ENCODE data around the gene LMAN1L.

LMAN1L gene

DNA sequence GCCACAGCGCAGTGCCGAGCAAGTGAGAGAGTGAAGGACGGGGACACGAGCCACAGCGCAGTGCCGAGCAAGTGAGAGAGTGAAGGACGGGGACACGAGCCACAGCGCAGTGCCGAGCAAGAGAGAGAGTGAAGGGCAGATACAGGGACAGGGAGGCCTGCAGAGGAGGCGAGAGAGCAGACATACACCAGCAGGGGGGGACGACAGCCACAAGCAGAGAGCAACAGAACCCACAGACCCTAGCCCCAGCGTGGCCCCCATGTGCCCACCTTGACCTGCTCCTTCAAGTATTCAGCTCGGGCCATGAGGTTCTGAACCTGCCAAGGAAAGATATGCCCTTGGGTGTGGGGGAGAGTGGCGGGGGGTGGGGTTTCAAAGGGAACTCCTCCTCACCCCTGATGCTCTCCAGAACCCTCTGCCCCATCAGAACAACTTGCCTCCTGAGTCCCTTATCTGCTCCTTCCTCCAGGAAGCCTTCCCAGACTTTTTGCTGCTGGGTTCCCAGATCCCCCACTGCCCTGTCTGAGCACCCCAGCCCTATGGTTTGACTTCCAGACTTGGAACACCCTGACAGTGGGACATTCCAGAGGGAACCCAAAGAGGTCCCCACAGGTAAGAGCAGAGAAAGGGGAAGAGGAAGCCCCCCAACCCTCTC is 25.0 kb downstream of the LMAN1L start:
- DNase-seq (ENCODE audit: low read depth) = no peak

DNA sequence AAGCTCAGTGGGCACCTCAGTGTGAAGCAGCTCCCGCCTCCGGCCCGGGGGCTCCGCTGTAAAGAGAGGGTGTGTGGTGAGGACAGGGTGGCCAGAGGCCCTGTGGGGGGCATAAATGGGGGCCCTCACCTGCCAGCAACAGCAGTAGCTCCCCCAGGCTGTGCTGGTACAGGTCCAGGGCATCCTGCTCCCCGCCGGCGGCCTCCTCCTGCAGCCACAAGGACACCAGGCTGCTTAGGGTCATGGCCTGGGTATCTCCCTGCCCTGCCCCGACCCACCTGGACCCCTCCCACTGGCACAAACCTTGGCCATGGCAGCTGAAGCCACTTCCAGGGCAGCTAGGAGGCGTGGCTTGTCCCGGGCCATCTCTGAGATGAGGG is 25.5 kb downstream of the LMAN1L start:
- DNase-seq (ENCODE audit: low read depth) = no peak

DNA sequence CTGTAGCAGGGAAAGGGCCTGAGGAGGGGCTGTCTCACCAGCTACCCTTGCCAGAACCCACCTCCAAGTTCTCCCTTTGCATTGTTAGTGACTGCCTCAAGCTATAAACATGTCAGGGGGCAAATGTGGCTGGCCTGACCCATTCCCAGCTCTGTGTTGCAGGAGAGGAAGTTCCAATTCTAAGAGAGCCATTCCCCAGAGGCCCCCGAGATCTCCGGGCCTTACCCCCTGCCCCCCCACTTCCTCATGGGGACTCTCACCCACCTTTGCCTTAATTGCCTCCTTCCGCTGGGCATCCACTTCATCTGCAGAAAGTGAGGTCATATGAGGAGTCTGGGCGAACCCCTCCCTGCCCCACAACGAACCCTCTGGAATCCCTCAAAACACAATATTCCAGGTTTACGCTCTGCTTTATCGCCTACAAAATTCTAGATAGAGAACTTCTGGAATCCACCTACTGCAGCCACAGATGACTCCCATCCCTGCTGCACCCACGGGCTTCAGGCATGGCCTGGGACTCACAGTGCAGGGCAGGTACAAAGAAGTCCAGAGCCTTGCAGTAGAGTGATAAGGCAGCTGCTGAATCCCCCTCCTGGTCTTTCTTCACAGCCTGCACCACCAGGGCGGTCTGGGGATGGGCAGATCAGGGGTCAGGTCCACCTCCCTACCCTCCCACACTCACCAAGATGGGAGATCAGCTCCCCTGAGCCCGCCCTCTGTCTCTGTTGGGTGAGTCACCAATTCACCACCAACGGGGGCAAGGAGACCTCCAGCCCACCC is 26.3 kb downstream of the LMAN1L start:
- DNase-seq (ENCODE audit: low read depth) = no peak

DNA sequence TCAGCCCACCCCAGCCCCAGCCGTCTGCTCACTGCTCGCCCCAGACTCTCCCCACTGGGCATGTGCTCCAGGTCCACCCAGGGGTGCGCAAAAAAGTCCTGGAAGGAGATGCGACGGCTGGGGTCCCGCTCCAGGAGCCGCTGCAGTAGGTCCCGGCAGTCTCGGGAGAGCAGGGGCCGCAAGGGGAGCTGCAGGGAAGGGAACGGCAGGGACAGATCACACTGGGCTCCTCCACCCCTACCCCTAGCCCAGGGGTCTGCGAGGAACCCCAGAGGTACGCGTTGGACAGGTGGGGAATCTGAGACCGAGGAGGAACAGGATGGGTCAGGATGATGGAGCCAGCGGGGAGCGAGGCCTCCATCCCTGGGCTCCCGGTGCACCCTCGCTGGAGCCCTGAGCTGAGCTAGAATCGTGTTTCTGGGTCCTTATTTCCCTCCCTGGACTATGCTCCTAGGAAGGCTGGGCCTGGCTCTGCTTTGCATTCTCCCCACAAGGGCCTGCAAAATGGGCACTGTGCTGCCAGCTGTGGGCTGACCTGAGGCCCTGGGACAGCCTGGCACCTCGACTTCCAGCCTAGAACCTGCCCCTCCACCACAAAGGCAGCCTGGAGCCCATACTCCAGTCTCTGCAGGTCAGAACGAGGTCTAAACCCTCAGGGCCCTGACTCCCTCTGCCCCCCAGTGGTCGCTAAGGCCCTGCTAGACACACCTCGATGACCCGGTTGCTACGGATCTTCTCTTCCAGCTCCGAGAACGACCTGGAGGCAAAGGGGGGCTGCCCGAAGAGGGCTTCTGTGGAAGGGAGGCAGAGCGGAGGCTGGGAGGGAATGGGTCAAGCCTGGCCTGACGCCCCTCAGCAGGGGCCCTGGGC is 27.1 kb downstream of the LMAN1L start:
- DNase-seq (ENCODE audit: low read depth) = no peak

DNA sequence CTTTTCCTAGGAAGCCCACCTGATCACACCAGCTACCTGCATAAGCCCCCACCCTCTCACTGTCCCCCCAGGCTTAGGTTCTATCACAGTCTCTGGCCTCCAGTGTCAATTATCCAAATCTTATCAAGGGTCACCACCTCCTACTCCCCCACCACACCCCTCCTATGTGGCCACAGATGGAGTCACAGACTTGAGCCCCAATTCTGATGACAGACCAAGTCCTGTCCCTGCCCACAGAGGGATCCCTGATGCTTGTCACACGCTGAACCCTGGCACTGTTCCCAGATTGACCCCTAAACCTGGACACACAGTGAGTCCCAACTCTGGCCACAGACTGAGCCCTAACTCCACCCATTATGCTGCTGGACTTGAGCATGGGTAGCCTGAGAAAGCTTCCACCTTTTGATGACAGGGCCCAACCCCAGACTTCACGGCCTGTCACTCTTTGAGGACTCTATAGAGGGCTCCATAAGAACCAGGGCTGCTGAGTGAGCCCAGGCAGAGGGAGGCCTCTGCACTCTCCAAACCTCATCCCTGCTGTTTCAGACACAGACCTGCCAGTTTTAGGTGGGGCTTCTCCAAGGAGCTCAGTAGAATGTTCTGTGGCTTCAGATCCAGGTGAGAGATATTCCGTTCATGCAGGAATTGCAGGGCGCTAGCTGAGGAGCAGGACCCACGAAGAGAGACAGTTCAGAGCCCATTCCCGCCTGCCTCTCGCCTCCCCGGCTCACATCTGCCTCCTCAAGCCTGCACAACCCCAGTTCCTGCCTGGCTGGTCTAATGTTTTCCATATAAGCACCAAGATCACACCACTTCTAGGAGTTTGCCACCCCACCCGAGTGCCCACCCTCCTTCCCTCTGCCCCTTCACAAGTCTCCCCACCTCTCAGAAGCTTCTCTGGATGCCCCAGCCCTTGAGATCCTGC is 28.5 kb downstream of the LMAN1L start:
- no peak for DNase-seq (ENCODE audit: low read depth)

DNA sequence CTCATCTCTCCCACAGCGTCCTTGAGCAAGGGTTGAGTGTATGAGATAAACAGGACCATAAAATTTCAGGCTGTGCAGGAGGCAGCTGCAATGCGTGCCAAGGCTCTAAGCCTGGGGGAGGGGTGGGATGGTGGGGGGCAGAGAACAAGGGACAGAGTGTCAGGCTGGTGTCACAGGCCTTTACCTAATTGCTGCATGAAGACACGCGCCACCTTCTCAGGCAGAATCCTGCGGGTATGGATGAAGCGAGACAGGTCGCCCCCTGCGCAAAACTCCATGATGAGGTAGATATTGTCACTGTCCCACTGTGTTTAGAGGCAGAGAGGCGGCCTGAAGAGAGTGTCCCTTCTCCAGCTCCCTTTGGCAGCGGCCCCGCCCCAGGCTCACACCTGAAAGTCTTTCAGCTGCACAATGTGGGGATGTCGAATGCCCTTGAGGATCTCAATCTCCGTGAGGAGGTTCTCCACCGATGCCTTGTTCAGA is 29.3 kb downstream of the LMAN1L start:
- no peak for DNase-seq (ENCODE audit: low read depth)

DNA sequence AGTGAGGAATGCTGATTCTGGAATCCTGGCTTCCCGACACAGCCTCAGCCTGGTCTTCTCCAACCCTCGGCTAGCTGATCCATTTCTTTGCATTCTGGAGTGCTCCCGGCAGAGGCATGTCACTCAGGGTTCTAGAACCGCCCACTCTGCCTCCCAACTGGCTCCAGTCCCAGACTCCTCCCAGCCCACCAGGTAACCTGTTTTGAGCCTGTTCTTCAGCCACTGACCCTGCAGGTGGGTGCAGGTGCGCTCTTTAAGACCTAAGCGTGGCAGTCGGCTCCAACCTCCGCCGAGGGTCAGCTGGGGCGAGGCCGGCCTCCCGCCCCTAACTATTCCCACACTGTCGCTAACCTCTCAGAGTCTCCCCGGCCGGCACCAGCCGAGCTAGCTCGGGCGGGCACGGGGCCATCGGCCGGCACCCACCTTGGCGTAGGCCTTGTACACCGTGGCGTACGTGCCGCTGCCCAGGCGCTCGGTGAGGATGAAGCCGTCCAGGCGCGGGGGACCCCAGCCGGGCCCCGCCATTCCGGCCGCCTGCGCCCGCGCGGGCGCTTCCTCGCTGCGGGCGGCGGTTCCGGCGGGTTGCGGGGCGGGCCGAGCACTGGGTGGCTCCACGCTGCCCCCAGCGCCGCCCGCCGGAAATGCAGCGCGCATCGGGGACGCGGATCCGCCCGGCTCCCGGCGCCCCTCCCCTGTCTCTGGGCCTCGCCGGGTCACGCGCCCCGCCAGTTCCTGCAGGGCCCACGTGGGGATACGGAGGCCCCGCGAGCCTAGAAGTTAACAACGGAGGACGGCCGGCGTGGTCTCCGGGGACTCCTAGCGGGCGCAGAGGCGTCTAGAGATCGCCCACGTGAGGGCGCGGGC is 30.2 kb downstream of the LMAN1L start, which contains the start of gene ULK3:
Gene ULK3 (minus strand): TSS at position 576 of the 864 bp plus-strand sequence. CDS start 51 bp downstream, at position 525.
- no peak for DNase-seq (ENCODE audit: low read depth)

DNA sequence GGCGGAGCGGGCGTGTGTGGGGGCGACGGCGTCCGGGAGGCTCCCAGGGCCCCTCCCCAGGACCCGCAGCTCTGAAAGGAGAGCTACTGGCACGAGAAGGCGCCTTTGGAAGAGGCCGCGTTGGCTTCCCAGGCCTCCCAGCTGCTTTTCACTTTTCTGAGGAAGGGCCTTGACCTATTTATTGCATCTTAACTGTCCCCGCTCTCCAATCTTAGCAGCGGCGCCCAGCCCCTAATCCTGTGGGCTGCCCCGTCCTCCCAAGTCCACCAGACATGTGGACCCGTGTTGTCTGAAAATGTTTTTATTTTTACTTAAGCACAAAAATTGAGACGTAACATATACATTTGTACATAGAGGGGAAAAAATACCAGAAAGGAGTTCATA is 30.8 kb downstream of the LMAN1L start:
- DNase-seq (ENCODE audit: low read depth) = no peak

DNA sequence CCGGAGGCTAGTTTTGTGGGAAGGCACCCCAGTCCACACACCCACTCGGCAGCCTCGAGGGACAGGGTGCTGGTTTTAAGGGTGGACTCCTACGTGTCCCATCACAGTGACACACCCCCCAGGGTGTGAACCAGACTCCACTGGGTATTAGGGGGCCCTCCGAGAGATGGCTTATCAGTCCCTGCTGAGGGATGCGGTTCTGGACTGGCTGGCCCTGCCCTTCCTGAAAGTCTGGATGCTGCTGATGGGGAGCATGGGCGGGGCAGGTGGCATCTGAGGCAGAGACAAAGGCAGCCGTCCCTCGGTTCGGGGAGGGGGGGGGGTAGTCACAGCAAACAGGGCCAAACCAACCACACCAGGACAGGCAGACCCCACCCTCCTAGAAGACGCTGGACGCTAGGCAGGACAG is 31.3 kb downstream of the LMAN1L start:
- DNase-seq (ENCODE audit: low read depth) = no peak

DNA sequence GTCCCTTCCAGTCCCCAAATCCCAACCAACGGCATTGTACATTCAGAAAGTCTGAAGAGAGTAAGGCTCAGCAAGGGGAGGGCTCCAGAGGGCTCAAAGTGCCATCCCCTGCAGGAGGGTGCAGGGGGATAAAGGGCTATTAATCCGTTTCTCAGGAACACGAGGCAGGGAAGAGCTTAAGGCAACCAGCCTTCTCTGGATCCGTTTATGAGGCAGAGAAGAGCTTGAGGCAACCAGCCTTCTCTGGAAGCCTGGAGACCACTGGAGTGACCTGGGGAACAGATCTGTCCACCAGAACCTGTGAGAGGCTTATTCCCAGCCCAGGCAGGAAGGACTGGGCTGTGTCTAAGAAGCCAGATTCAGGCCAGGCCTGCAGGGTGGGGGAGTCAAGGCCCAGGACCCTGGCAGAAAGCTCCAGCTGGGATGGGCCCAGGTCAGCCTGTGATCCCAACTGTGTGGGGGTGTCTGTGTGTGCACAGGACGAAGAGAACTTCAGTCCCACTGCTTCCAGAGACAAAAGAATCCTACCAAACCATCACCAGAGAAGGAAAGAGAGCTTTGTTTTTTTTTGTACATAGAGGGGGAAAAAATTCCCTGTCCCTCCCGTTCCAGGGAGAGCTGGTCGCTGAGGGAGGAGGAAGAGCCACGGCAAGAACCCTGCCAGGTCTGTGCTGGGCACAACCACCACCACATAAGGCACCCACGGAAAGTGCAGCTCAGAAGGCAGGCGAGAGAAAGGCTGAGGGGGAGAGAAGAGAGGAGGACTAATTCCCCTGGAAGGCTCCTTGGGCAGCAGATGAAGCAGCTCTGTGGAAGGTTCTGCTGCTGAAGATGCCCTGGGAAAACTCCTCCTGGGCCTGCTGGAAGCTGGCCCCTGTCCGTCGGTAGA is 31.9 kb downstream of the LMAN1L start:
- no peak for DNase-seq (ENCODE audit: low read depth)

DNA sequence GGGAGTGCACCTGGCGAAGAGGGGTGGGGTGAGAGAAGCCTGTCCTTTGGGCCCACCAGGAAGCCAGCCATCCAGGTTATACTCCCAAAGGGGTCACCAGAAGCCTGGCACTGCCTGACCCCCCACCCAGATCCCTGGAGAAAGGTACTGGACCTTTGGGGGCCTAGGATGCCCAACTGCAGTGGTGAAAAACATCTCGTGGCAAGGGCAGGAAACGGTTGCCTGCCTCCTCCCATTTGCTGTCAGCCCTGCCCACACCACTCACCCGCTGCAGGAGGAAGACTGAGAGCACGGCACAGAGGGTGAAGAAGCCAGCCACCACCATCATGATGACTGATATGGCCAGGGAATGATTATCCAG is 32.6 kb downstream of the LMAN1L start:
- no peak for DNase-seq (ENCODE audit: low read depth)

DNA sequence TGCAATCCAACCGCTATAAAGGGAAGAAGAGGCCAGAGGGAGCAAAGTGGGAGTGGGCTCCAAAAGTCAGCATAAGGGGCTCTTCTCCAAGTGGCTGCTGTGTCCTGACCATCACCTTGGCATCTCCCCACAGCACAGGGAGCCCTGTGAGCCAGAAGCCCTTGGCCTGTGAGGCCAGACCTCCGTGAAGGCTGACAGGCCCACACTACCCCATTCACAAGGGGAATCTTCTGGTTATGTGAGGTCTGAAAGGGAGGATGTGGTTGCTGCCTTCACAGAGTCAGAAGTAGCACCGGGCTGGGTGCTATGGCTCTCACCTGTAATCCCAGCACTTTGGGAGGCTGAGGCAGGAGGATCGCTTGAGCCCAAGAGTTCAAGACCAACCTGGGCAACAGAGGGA is 32.9 kb downstream of the LMAN1L start:
- DNase-seq (ENCODE audit: low read depth) = no peak

DNA sequence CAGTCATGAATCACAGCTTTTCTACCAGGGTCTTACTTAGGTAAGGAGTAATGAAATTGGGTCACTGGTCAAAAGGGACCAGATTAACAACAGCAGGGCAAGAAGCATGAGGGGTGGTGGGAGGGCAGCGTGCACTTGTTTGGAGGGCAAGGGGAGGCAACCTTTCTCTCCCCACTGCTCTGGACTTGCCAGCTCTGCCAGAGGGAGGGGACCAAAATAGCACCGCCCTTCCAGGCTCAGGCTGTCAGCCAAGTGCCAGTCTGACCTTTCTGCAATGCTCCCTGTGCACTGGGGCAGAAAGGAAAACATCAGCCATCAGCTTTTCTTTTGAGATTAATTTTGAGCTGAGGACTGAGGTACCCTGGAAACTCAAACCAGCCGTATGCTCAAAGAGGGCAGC is 34.8 kb downstream of the LMAN1L start:
- no peak for DNase-seq (ENCODE audit: low read depth)

DNA sequence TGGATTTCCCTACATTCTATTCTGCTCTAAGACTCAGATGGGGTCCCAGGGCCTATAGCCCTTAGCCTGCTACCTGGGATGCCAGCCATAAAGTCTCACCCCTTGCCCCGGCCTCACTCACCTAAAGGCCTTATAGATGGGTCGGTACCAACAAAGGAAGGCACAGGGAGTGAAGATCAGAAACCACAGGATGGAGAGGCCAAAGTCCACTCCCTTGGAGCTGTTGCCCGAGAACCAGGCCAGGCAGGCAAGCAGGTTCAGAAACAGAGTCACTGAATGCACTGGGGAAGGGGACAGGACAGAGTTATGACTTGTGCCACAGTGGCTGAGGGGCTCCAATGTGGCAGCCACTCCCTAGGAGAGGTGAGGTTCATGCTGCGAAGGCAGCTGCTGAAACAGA is 37.8 kb downstream of the LMAN1L start:
- no peak for DNase-seq (ENCODE audit: low read depth)

DNA sequence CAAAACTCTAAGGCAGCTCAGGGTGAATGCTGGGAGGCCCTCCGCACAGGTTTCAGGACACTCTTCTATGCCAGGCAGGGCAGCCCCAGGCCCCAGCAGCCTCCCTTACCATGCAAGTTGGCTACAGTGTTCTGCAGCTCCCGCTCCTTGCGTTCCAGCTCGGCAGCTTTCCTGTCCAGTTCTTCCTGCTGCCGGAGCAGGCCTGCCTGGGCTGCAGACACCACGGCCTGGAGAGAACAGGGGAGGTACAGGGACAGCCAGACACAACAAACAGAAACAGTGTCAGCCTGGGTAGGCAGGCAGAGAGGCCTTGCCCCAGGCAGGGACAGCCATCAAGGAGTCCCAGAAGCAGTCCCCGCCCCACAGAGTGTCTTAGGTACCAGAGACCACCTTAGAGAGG is 39.3 kb downstream of the LMAN1L start:
- DNase-seq (ENCODE audit: low read depth) = no peak

DNA sequence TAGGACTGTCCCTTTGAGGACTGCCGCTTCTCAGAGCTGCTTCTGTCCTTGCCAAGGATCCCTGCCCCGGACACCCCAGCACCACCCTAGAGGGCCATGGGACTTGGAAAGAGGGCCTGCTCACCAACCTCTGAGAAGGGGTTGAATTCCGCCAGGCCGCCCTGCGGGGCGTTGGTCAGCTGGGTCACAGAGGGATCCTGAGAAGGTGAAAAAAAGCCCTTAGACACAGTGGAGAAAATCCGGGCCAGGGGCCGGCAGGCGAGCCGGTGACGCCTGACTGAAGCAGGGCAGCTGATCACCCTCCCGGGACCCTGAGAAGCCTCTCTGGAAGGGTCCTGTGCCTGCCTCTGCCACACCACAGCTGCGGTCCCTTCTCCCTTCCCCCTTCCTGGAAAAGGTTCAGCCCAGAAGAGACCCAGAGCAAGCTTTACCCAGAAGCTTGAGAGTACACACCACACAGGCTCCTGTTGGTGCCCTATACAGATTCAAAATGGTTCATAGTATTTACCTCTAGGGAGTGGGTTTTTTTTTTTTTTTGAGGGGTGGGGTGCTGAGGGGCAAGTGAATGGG is 41.9 kb downstream of the LMAN1L start:
- no peak for DNase-seq (ENCODE audit: low read depth)

DNA sequence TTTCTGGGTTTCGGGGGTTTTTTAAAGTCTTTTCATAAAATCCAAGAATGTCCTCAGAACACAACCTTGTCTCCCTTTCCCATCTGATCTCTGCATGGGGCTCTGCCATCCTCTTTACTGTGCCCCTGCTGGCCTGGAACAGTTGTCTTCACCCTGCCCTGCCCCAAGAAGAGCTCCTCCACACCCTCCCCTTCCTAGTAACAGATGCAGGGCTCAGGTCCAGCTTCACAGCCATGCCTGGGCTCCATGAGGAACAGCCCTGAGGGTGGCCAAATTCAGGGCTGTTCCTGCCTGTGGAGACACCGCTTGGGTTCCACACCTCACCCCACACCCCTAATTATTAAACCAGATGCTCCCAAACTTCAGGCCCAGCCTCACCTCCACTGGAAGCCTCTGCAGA is 43.2 kb downstream of the LMAN1L start:
- DNase-seq (ENCODE audit: low read depth) = no peak

DNA sequence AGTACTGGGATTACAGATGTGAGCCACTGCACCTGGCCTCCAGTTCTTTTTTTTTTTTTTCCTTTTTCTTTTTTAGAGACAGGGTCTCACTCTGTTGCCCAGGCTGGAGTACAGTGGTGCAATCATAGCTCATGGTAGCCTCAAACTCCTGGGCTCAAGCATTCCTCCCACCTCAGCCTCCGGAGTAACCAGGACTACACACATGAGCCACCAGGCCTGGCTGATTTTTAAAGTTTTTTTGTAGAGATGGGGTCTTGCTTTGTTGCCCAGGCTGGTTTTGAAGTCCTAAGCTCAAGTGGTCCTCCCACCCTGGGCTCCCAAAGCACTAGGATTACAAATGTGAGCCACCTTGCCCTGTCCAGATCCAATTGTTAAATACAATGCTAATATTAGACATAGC is 43.9 kb downstream of the LMAN1L start:
- DNase-seq (ENCODE audit: low read depth) = no peak

DNA sequence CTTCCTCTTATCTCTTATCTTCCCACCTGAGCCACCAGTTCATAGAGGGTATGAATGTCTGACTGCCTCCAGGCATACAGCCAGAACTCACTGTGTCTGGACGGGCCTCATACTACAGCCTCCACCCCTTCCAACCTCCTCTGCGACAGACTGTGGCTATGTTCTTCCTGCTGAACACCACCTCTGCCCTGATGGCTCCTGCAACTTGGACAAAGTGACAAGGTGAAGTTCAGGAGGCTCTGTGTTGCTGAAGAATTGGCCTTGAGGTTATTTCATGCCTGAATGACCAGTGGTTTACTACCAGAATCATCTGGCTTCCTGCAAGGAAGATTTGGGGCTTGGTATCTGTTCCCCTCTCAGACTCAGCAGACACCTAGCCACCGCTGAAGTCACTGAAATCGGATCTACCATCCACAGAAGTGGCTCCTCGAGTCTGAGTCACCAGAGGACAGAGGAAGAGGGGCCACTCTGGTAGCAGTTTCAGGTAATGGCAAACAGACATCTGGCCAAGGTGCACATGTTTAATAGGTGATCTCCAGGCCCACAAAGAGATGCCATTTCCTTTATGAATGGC is 44.5 kb downstream of the LMAN1L start:
- DNase-seq (ENCODE audit: low read depth) = no peak
